MM.1S (cell line): ENCODE measurements around the gene RAB32.

Experiments used
- EZH2 ChIP-seq: fragments of 300-600 bp; sonication (generic); optimal IDR thresholded peaks from 2 replicates; pipeline ENCODE3; 2017; ENCODE audit warnings: low read depth, mild to moderate bottlenecking, antibody characterized with exemption, low read length, mixed read lengths
- TF ChIP-seq, protein P1 (sequence below): fragments of 300-600 bp; sonication (generic); IDR thresholded peaks from 2 replicates; pipeline ENCODE4 v1.5.1; 2016; ENCODE audit warnings: antibody characterized with exemption, low read length, mixed read lengths

- TF ChIP-seq, protein P1, sequence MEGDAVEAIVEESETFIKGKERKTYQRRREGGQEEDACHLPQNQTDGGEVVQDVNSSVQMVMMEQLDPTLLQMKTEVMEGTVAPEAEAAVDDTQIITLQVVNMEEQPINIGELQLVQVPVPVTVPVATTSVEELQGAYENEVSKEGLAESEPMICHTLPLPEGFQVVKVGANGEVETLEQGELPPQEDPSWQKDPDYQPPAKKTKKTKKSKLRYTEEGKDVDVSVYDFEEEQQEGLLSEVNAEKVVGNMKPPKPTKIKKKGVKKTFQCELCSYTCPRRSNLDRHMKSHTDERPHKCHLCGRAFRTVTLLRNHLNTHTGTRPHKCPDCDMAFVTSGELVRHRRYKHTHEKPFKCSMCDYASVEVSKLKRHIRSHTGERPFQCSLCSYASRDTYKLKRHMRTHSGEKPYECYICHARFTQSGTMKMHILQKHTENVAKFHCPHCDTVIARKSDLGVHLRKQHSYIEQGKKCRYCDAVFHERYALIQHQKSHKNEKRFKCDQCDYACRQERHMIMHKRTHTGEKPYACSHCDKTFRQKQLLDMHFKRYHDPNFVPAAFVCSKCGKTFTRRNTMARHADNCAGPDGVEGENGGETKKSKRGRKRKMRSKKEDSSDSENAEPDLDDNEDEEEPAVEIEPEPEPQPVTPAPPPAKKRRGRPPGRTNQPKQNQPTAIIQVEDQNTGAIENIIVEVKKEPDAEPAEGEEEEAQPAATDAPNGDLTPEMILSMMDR, result no peak
- no peak for TF ChIP-seq EZH2
Measured at GRCh38 chr6:146581968-146582367, 38.3 kb downstream of the RAB32 start.
